ENCODE results near the gene KRT84. TPM values are rescaled to one million over a fixed set of nuclear protein-coding genes. Genes with fewer than 3 reads are reported as not detected.
"Not testable (repeated sequence)": the region's sequence is repeated elsewhere in the genome, so short reads cannot be mapped to it uniquely, and the experiment has no call there.

Gene KRT84
- total RNA-seq, 2 donors from 2014 or later, result not detected

- no peak overlapping the region for H3K27ac Mint-ChIP-seq
Measured at GRCh38 chr12:52418576-52419110, 33.2 kb upstream of the KRT84 start.

DNA sequence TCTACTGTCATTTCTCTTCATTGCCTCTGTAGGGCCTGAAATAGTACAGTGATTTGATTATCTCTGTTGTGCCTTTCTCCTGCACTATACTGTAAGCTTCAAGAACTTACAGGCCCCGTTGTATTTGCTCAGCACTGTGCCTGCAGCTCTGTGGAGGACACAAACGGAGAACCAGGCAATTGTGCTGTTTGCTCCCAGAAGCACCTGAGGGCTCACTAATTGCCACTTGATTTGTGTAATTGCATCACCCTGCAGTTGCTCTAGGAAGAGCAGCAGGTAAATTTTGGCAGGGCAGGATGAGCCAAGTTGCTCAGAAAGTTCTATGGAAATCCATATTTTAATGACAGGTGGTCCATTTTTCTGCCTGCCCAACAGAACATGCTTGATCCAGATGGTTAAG, 32.3 kb upstream of the KRT84 start:
- Mint-ChIP-seq H3K27me3 (peaks cover 6% of the 10 kb centered on the region in 2 donors), H3K27ac (no peak overlapping the region), H3K36me3 (no peaks in the 10 kb centered on the region), H3K4me3 (no peak overlapping the region), H3K9me3 (no peaks in the 10 kb centered on the region), H3K4me1 (ENCODE audit: low read depth in 2 of 2) (peaks cover 0 to 8% of the 10 kb centered on the region in 2 donors)
- DNase-seq (ENCODE audit: low spot score) (no peak), ATAC-seq (no peak)

More at GRCh38 chr12:52418576-52419110, 33.2 kb upstream of the KRT84 start:
- Mint-ChIP-seq H3K27me3 (peaks cover 6 to 15% of the 10 kb centered on the region in 2 donors), H3K4me1 (ENCODE audit: low read depth in 2 of 2) (peaks cover 0 to 8% of the 10 kb centered on the region in 2 donors), H3K9me3 (no peaks in the 10 kb centered on the region), H3K4me3 (no peak overlapping the region), H3K36me3 (no peaks in the 10 kb centered on the region)
- peak in 1 of 2 donors; percentile 25 for ATAC-seq
- DNase-seq (ENCODE audit: low spot score), result no peak

- ATAC-seq (no peak), DNase-seq (ENCODE audit: low spot score) (no peak)
- peaks cover 0 to 8% of the 10 kb centered on the region in 2 donors for H3K4me1 Mint-ChIP-seq (ENCODE audit: low read depth in 2 of 2)
- H3K4me3 Mint-ChIP-seq, result no peak overlapping the region
- peaks cover 0 to 7% of the 10 kb centered on the region in 2 donors for H3K27me3 Mint-ChIP-seq
- no peak overlapping the region for H3K27ac Mint-ChIP-seq
- no peaks in the 10 kb centered on the region for H3K9me3 Mint-ChIP-seq
- no peaks in the 10 kb centered on the region for H3K36me3 Mint-ChIP-seq
Measured at GRCh38 chr12:52416795-52417194, 31.3 kb upstream of the KRT84 start.

DNA sequence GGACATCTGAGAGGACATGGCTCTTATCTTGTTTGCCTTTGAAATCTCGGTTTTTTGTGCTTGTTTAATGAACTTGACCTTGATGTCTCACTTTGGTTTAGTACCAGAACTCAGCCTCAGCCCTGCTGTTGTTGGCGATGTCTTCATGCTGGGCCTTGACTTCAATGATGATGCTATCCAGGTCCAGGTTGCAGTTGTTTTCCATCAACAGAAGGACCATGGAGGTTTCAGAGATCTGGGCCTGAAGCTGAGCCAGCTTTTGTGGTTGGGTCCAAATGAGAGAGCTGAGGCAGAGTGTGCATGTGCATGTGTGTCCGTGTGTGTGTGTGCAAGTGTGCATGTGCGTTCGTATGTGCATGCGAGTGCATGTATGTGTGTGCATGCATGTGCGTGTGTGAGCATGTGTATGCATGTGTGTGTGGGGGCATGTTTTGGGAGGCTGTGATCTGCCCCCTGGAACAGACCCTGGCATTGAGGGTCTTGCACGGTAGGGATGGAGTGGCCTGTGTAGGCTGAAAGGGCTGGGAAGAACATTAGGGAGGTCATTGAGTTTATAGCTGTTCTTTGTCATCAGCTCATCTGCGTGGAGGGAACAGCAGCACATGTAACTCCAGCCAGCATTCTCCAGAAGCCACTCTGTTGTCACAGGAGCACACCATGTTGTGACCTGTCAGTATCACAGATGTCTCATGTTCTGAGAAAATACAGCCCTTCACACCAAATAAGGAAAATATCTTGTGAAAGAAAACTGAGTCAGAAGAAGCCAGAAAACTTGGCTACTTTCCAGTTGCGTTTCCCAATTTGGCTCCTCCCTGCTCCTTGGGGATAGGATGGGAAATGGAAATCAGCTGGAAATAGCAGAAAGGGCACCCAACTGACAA, 30.7 kb upstream of the KRT84 start:
- Mint-ChIP-seq H3K27me3 (peaks cover 0 to 7% of the 10 kb centered on the region in 2 donors), H3K4me1 (ENCODE audit: low read depth in 2 of 2) (peaks cover 0 to 9% of the 10 kb centered on the region in 2 donors), H3K9me3 (no peaks in the 10 kb centered on the region), H3K36me3 (no peaks in the 10 kb centered on the region), H3K27ac (no peak overlapping the region), H3K4me3 (no peak overlapping the region)
- no peak for DNase-seq (ENCODE audit: low spot score)
- ATAC-seq, result no peak

DNA sequence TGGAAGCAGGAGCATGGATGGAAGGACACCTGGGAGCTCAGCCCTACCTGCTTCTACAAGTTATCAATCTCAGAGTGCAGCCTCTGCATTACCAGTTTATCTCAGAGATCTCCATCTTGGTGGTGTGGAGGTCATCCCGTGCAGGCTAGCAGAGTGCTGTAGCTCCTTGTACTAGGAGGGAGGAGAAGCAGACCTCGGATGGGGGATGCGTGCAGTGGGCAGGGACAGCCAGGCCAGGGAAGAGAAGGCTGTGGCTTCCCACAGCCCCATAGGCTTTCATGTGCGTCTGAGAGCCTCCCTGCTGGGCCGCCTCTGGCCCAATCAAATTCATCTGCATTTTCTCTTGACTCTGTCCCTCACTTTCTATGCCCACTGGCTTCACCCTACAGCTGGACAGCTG, 29.5 kb upstream of the KRT84 start:
- peaks cover 0 to 8% of the 10 kb centered on the region in 2 donors for H3K4me1 Mint-ChIP-seq (ENCODE audit: low read depth in 2 of 2)

DNA sequence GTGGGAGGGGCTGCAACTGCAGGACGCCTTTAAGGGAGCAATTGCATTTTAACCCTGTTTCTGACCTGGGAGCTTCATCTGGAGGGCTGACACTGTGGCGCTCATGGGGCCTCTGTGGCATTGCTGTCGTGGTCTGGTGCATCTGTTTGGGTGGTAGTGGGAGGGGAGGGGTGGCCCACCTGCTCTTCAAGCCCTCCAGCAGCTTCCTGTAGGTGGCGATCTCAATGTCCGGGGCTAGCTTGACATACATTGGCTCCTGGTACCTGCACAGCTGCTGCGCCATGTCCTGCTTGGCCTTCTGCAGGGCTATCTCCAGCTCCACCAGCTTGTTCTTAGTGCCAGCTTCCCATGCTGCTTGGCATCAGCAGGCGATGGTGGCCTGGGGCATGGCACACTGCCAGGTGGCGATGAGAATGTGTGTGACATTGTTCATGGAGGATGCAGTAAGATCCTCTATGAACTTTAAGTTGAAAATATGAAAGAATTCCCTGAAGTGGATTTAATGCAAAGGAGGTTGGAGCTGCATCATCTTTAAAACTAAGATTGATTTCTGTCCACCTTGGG, 28.4 kb upstream of the KRT84 start:
- H3K4me3 Mint-ChIP-seq, result no peak overlapping the region
- no peak for DNase-seq (ENCODE audit: low spot score)
- no peak overlapping the region for H3K27ac Mint-ChIP-seq
- no peak for ATAC-seq
- H3K4me1 Mint-ChIP-seq (ENCODE audit: low read depth in 2 of 2), result peaks cover 0 to 3% of the 10 kb centered on the region in 2 donors
- no peaks in the 10 kb centered on the region for H3K36me3 Mint-ChIP-seq
- H3K27me3 Mint-ChIP-seq, result peaks cover under 1 to 7% of the 10 kb centered on the region in 2 donors
- H3K9me3 Mint-ChIP-seq, result no peaks in the 10 kb centered on the region

More for the DNA sequence above, 29.5 kb upstream of the KRT84 start:
- no peak overlapping the region for H3K4me3 Mint-ChIP-seq
- DNase-seq (ENCODE audit: low spot score) (no peak), ATAC-seq (no peak)
- H3K27me3 Mint-ChIP-seq, result peaks cover 0 to 7% of the 10 kb centered on the region in 2 donors
- H3K36me3 Mint-ChIP-seq, result no peaks in the 10 kb centered on the region
- H3K9me3 Mint-ChIP-seq, result no peaks in the 10 kb centered on the region
- no peak overlapping the region for H3K27ac Mint-ChIP-seq

GRCh38 chr12:52413202-52413601, 27.8 kb upstream of the KRT84 start:
- H3K9me3 Mint-ChIP-seq, result no peaks in the 10 kb centered on the region
- H3K36me3 Mint-ChIP-seq, result no peaks in the 10 kb centered on the region
- no peak for ATAC-seq
- DNase-seq (ENCODE audit: low spot score), result no peak
- no peak overlapping the region for H3K27ac Mint-ChIP-seq
- H3K27me3 Mint-ChIP-seq, result peaks cover 7 to 10% of the 10 kb centered on the region in 2 donors
- peaks cover 0 to 3% of the 10 kb centered on the region in 2 donors for H3K4me1 Mint-ChIP-seq (ENCODE audit: low read depth in 2 of 2)
- no peak overlapping the region for H3K4me3 Mint-ChIP-seq

DNA sequence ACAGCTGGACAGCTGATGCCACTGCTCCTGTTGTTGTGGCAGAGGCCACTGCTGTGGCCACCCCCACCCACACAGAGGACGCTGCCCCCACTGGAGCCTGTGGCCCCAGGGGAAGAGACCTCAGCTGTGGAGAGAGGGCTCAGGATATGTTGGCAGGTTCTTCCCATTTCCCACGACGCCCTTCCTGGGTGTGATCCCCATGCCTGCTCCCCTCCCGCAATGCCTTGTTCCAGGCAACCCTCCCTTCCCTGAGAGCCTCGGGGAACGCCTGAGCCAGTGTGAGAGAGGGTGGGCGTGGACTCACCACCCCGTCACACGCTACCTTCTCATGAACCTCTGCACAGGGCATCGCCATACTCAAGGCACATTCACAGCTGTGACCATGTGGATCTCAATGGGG, 26.4 kb upstream of the KRT84 start:
- ATAC-seq, result peak in 1 of 2 donors; percentile 29
- Mint-ChIP-seq H3K27me3 (peaks cover 8 to 10% of the 10 kb centered on the region in 2 donors), H3K9me3 (no peaks in the 10 kb centered on the region), H3K27ac (no peak overlapping the region), H3K4me1 (ENCODE audit: low read depth in 2 of 2) (peaks cover 0 to 3% of the 10 kb centered on the region in 2 donors), H3K4me3 (no peak overlapping the region), H3K36me3 (no peaks in the 10 kb centered on the region)
- no peak for DNase-seq (ENCODE audit: low spot score)

DNA sequence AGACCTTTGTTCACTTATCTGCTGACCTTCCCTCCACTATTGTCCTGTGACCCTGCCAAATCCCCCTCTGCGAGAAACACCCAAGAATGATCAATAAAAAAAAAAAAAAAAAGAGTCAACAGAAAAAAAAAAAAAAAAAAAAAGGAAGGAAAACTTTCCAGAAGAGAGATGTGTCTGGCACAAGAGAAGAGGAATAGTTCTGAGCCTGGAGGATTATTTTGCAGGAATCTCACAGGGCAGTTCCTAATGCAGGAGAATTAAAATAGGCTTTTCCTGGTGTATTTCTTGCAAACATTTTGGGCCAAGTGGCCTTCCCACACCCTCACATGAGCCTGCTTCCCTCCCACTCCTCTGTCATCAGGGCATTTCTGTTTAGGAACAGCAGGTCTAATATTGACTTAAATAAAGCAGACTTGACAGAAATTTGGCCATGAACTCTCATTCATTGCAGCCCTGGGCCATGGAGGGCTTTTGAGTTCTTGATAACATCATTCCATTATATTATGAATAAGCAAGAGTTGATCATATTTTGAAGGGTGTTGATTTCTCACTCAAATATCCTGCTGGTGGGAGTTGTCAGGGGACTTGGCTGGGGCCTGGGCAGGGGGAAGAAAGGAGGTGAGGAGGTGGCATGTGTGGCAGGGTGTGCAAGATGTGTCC, 25.3 kb upstream of the KRT84 start:
- H3K27me3 Mint-ChIP-seq, result peaks cover 8 to 10% of the 10 kb centered on the region in 2 donors
- H3K4me1 Mint-ChIP-seq (ENCODE audit: low read depth in 2 of 2); H3K27ac Mint-ChIP-seq; H3K4me3 Mint-ChIP-seq; H3K36me3 Mint-ChIP-seq; DNase-seq (ENCODE audit: low spot score); H3K9me3 Mint-ChIP-seq; ATAC-seq: not testable (repeated sequence)

DNA sequence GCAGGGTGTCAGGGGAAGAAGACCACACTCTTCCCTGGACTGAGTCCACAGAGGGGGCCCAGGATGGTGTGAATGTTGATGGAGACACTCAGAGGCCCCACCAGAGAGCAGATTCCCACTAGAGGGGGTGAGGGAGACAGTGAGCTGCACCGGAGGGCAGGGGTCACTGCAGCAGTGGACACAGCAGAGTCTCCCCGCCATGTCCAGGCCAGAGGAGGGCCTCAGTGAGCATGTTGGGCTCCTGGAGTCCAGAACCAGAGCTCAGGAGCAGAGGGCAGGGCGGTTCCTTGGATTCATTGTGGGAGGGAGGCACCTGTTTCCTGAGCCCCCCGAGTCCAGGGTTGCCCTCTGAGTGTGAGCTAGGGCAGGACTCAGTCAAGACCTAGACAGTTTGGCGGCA, 22.5 kb upstream of the KRT84 start:
- no peak for DNase-seq (ENCODE audit: low spot score)
- Mint-ChIP-seq H3K4me3 (no peak overlapping the region), H3K36me3 (no peaks in the 10 kb centered on the region), H3K9me3 (no peaks in the 10 kb centered on the region), H3K27me3 (peaks cover 7 to 8% of the 10 kb centered on the region in 2 donors), H3K4me1 (ENCODE audit: low read depth in 2 of 2) (peaks cover 0 to 3% of the 10 kb centered on the region in 2 donors), H3K27ac (no peak overlapping the region)
- peak in 1 of 2 donors; percentile 34 for ATAC-seq

DNA sequence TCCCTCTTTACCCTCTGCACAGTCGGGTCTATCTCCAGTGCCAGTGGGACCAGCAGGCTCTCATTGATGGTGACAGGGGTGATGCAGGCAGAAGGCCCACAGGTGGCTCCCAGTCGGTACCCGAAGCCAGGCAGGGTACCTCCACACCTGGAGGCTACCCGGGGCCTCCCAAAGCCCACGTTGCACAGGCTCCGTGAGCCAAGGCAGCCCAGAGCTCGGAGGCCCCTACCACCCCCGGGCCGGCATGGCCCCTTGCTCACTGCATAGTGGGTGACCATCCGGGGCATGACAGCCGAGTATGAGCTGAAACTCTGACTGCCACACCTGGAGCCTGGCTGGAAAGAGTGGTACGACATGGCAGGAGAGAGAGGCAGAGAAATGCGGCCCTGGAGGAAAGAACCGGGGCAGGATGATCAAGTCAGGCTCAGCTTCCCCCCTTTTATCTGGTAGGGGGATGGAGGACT, 20.5 kb upstream of the KRT84 start, which contains the start of gene KRT82:
Gene KRT82 (minus strand): TSS at position 414 of the 464 bp plus-strand sequence. CDS start 58 bp downstream, at position 356.
- Mint-ChIP-seq H3K27me3 (peaks cover 4 to 8% of the 10 kb centered on the region in 2 donors), H3K27ac (no peak within 1 kb of the TSS), H3K4me1 (ENCODE audit: low read depth in 2 of 2) (peaks cover 0 to 4% of the 10 kb centered on the region in 2 donors), H3K4me3 (no peak within 1 kb of the TSS), H3K36me3 (no peaks in the 10 kb centered on the region), H3K9me3 (no peaks in the 10 kb centered on the region)
- DNase-seq (ENCODE audit: low spot score), result no peak
- no peak for ATAC-seq

DNA sequence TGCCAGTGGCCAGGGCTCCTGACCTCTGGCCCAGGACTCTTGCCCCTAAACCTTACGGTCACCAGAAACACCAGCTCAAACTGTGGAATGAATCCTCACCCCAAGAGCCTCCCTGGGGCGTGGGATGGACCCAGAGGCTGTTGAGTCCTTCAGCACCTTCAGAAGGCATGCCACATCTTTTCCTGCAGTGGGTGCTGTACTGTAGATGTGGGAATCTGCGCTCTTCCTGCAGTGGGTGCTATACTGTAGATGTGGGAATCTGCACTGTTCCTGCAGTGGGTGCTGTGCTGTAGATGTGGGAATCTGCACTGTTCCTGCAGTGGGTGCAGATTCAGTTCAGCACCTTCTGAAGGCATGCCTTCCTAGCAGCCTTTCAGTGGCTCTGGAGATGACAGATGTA, 19.5 kb upstream of the KRT84 start:
- no peak overlapping the region for H3K27ac Mint-ChIP-seq
- H3K36me3 Mint-ChIP-seq, result no peaks in the 10 kb centered on the region
- H3K4me3 Mint-ChIP-seq, result no peak overlapping the region
- ATAC-seq (no peak), DNase-seq (ENCODE audit: low spot score) (no peak)
- peaks cover 0 to 3% of the 10 kb centered on the region in 2 donors for H3K4me1 Mint-ChIP-seq (ENCODE audit: low read depth in 2 of 2)
- H3K9me3 Mint-ChIP-seq, result no peaks in the 10 kb centered on the region
- peaks cover 4 to 8% of the 10 kb centered on the region in 2 donors for H3K27me3 Mint-ChIP-seq

DNA sequence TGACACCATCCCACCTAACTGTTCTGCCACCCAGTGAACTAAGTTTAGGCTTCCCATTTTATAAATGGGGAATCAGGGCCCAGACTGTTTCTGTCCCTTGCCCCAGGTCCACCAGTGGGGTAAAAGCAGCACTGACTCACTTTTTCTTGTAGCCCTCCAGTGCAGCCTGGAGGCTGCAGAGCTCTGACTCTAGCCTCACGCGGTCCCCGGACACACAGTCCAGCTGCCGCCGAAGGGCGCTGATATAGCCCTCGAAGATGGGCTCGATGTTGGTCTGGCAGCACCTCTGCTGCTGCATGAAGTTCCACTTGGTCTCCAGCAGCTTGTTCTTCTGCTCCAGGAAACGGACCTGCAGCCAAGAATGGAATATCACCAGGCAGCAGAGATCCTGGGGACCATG, 18.1 kb upstream of the KRT84 start:
- H3K36me3 Mint-ChIP-seq, result no peaks in the 10 kb centered on the region
- ATAC-seq (no peak), DNase-seq (ENCODE audit: low spot score) (no peak)
- H3K27ac Mint-ChIP-seq, result no peak overlapping the region
- peaks cover 5 to 10% of the 10 kb centered on the region in 2 donors for H3K27me3 Mint-ChIP-seq
- H3K9me3 Mint-ChIP-seq, result no peaks in the 10 kb centered on the region
- H3K4me3 Mint-ChIP-seq, result no peak overlapping the region
- peaks cover 0 to 6% of the 10 kb centered on the region in 2 donors for H3K4me1 Mint-ChIP-seq (ENCODE audit: low read depth in 2 of 2)

All from natural killer cell treated with Interleukin-12 subunit alpha and Interleukin-12 subunit beta and Interleukin-15 and Interleukin-18, amount 100 ng/mL, for 72 hours (primary cell).